ENCODE measurements around the gene KIF11. TPM values are rescaled to one million over a fixed set of nuclear protein-coding genes. Genes with fewer than 3 reads are reported as not detected.

KIF11 gene
- total and polyA plus RNA-seq, 9 of the 15 experiments (the other 6 are each of a cell fraction or from before 2014, with no cell fraction given), result 11.3 to 54.4 (median 29.2) TPM

DNA sequence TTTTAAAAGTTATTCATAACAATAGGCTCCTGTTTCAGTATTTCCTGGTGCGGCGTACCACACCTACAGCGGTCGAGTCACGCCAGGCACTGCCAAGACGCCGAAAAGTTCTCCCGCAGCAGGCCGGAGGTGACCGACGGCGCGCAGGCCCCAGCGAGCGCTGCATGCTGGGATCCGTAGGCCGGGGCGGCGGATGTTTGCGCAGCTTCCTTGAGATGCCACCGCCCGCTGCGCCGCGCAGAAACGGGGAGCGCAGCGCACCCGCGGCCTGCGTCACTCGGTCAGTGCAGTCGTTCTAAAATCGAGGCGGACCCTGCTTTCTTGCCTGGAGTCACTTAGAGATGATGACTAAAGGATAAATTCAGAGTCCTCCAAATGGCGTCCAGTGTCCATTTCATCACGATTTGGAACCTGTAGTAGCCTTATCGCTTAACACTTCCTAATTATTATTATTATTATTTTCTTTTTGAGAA, 1.3 kb upstream of the KIF11 start (continued):
- no peak; a peak in 1 of 4 replicates for TF ChIP-seq SIN3A (IDR thresholded peaks at IDR 0.05; ENCODE audit: borderline replicate concordance in 2 of 2, control insufficient read depth in 1 of 2, low read depth in 2 of 2, low read length in 2 of 2)
- no peak for TF ChIP-seq PHB (CRISPR knock-in tag; IDR thresholded peaks at IDR 0.05)
- TF ChIP-seq COPS2 (conservative IDR thresholded peaks at IDR 0.05), result no peak
- TF ChIP-seq ZKSCAN3 (CRISPR knock-in tag; IDR thresholded peaks at IDR 0.05), result no peak
- no peak for TF ChIP-seq SNIP1 (IDR thresholded peaks at IDR 0.05; ENCODE audit: low read depth)
- no peak for TF ChIP-seq EZH2 (IDR thresholded peaks at IDR 0.05; ENCODE audit: borderline replicate concordance, low read depth, low read length)
- TF ChIP-seq ZNF609 (CRISPR knock-in tag; IDR thresholded peaks at IDR 0.05; ENCODE audit: borderline replicate concordance), result no peak
- TF ChIP-seq C11orf30 (IDR thresholded peaks at IDR 0.05; ENCODE audit: low read depth), result peak; percentile 26; the same call in 1 of the 2 replicates
- TF ChIP-seq, protein P1, sequence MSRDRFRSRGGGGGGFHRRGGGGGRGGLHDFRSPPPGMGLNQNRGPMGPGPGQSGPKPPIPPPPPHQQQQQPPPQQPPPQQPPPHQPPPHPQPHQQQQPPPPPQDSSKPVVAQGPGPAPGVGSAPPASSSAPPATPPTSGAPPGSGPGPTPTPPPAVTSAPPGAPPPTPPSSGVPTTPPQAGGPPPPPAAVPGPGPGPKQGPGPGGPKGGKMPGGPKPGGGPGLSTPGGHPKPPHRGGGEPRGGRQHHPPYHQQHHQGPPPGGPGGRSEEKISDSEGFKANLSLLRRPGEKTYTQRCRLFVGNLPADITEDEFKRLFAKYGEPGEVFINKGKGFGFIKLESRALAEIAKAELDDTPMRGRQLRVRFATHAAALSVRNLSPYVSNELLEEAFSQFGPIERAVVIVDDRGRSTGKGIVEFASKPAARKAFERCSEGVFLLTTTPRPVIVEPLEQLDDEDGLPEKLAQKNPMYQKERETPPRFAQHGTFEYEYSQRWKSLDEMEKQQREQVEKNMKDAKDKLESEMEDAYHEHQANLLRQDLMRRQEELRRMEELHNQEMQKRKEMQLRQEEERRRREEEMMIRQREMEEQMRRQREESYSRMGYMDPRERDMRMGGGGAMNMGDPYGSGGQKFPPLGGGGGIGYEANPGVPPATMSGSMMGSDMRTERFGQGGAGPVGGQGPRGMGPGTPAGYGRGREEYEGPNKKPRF (IDR thresholded peaks at IDR 0.05; ENCODE audit: low read depth, low read length), result no peak
- TF ChIP-seq KDM5B (IDR thresholded peaks at IDR 0.05; ENCODE audit: insufficient replicate concordance, low read depth, low read length), result peak; percentile 60
- no peak for TF ChIP-seq RBM17 (IDR thresholded peaks at IDR 0.05; ENCODE audit: borderline replicate concordance, low read depth, low read length)
- TF ChIP-seq TAF1 (IDR thresholded peaks at IDR 0.05; ENCODE audit: control insufficient read depth, extremely low read depth, insufficient read depth, low read length, severe bottlenecking), result peak; percentile 64
- TF ChIP-seq FOXK2 (conservative IDR thresholded peaks at IDR 0.05 in 1 of 2, IDR thresholded peaks at IDR 0.05 in 1 of 2; ENCODE audit: low read depth in 2 of 2), result no peak
- TF ChIP-seq NUFIP1 (IDR thresholded peaks at IDR 0.05; ENCODE audit: partially characterized antibody), result no peak
- TF ChIP-seq ZNF274 (IDR thresholded peaks at IDR 0.05; ENCODE audit: borderline replicate concordance, low read depth, low read length), result no peak
- no peak for TF ChIP-seq MAFF (IDR thresholded peaks at IDR 0.05; ENCODE audit: low read length)
- TF ChIP-seq ZNF79 (CRISPR knock-in tag; IDR thresholded peaks at IDR 0.05; ENCODE audit: low read depth), result no peak
- no peak for TF ChIP-seq NBN (IDR thresholded peaks at IDR 0.05; ENCODE audit: low read depth)
- TF ChIP-seq TEAD2 (tag; IDR thresholded peaks at IDR 0.05), result no peak
- no peak for TF ChIP-seq PPARD (CRISPR knock-in tag; IDR thresholded peaks at IDR 0.05)

Data from K562 (cell line).